Activated CD4-positive, alpha-beta T cell treated with anti-CD3 and anti-CD28 coated beads for 36 hours (primary cell): ENCODE results near the gene TMEM234. TPM values are rescaled to one million over a fixed set of nuclear protein-coding genes. Genes with fewer than 3 reads are reported as not detected.

Experiments used
- ATAC-seq: fragments of 200-7000 bp; cut with Tn5 transposase; one replicate; pipeline ENCODE4 v1.10.0; 2021; ENCODE audit warnings: mild to moderate bottlenecking, moderate library complexity
- CTCF ChIA-PET: fragments of 350-600 bp; sonication (Branson Sonifier 250); formaldehyde crosslinking; loops from one replicate; lab custom pipeline; 2021; ENCODE audit warnings: antibody characterized with exemption; lab: Charles Lee
- POLR2A ChIA-PET: fragments of 350-600 bp; sonication (Branson Sonifier 250); formaldehyde crosslinking; loops from one replicate; lab custom pipeline; 2021; ENCODE audit warnings: antibody characterized with exemption, inconsistent platforms; lab: Charles Lee
- DNase-seq: peaks from one replicate; pipeline ENCODE4 v3.0.0-alpha.2; 2020
- H3K27ac Mint-ChIP-seq: one replicate; pipeline ENCODE4 v1.8.0; 2021; ENCODE audit warnings: mixed read lengths
- H3K27me3 Mint-ChIP-seq: one replicate; pipeline ENCODE4 v1.8.0; 2021; ENCODE audit warnings: mixed read lengths
- H3K36me3 Mint-ChIP-seq: one replicate; pipeline ENCODE4 v1.8.0; 2021; ENCODE audit warnings: low read depth, mixed read lengths
- H3K4me1 Mint-ChIP-seq: one replicate; pipeline ENCODE4 v1.8.0; 2021; ENCODE audit warnings: mixed read lengths
- H3K4me3 Mint-ChIP-seq: one replicate; pipeline ENCODE4 v1.8.0; 2021; ENCODE audit warnings: mild to moderate bottlenecking, moderate library complexity, mixed read lengths
- H3K9me3 Mint-ChIP-seq: one replicate; pipeline ENCODE4 v1.8.0; 2021; ENCODE audit warnings: low read depth, mixed read lengths
- intact Hi-C, 2 experiments: fragments of 100-400 bp; cut with DNase I in 1 of 2; cut with micrococcal nuclease in 1 of 2; formaldehyde crosslinking; loops; one replicate each; pipeline versions ENCODE4 v1.14.2 to v1.15.1; 2022 to 2024; cut with DNase I, micrococcal nuclease
- total RNA-seq, 2 experiments: library from RNA; stranded (reverse); gene quantifications; one replicate each; pipeline ENCODE4 v1.2.3, GENCODE V29; 2021

Gene TMEM234
- total RNA-seq, 2 experiments from 2014 or later = 7.3 to 8.2 TPM

GRCh38 chr1:32250893-32251716 lies 29.0 kb upstream of the TMEM234 start, which contains the start of gene LCK:
Gene LCK (plus strand): TSS chr1:32251265. CDS start chr1:32274330, 23,065 bp downstream.
- H3K9me3 Mint-ChIP-seq = no peaks in the 10 kb centered on the region
- peaks cover 42% of the 10 kb centered on the region for H3K36me3 Mint-ChIP-seq
- peak within 1 kb of the TSS; percentile 100 for H3K27ac Mint-ChIP-seq
- peak within 1 kb of the TSS; percentile 91 for H3K4me3 Mint-ChIP-seq
- POLR2A ChIA-PET = interaction anchor here (0.5 to 3.4 kb wide), 10 partner anchors 9 to 318 kb away, joined by 3 to 14 read pairs (median 4); partner anchors contain the start of genes BSDC1 and HDAC1
- H3K27me3 Mint-ChIP-seq = no peaks in the 10 kb centered on the region
- CTCF ChIA-PET = interaction anchor here (1.0 to 5.9 kb wide), 8 partner anchors 7 to 143 kb away, joined by 3 to 45 read pairs (median 5); partner anchors contain the start of genes KPNA6 and TXLNA
- ATAC-seq (peak; percentile 27), DNase-seq (peak; percentile 88)
- H3K4me1 Mint-ChIP-seq = peaks cover 50% of the 10 kb centered on the region
- intact Hi-C loops = loop anchor here (1.0 to 10.0 kb wide), 9 partner anchors 22 to 374 kb away; partner anchors contain the start of genes BSDC1 (in 1 of the 2), EIF3I (in 1 of the 2), KHDRBS1 (in 1 of the 2) and MARCKSL1 (in 1 of the 2)

GRCh38 chr1:32249831-32250525 lies 27.8 kb upstream of the TMEM234 start:
- DNase-seq (peak; percentile 91), ATAC-seq (peak; percentile 68)
- peak overlapping the region; percentile 91 for H3K4me3 Mint-ChIP-seq
- H3K27ac Mint-ChIP-seq = peak overlapping the region; percentile 100
- H3K36me3 Mint-ChIP-seq = peaks cover 36% of the 10 kb centered on the region
- ChIA-PET CTCF (interaction anchor here (0.7 to 5.9 kb wide), 11 partner anchors 8 to 75 kb away, joined by 3 to 45 read pairs (median 8); partner anchors contain the start of gene TXLNA), POLR2A (interaction anchor here (0.6 to 3.4 kb wide), 7 partner anchors 8 to 222 kb away, joined by 3 to 14 read pairs (median 5); partner anchors contain the start of gene HDAC1)
- H3K4me1 Mint-ChIP-seq = peaks cover 50% of the 10 kb centered on the region
- H3K9me3 Mint-ChIP-seq = no peaks in the 10 kb centered on the region
- intact Hi-C loops = loop anchor here (1.0 to 10.0 kb wide), 11 partner anchors 9 to 375 kb away; partner anchors contain the start of genes BSDC1 (in 1 of the 2), EIF3I (in 1 of the 2), KHDRBS1 (in 1 of the 2) and TMEM234 (in 1 of the 2)
- H3K27me3 Mint-ChIP-seq = no peaks in the 10 kb centered on the region

- intact Hi-C loops = loop anchor here (1.0 to 5.0 kb wide), 4 partner anchors 26 to 74 kb away; partner anchors contain the start of genes EIF3I (in 1 of the 2) and TMEM234 (in 1 of the 2)
- H3K27me3 Mint-ChIP-seq = no peaks in the 10 kb centered on the region
- H3K27ac Mint-ChIP-seq = peak overlapping the region; percentile 100
- peaks cover 44% of the 10 kb centered on the region for H3K4me1 Mint-ChIP-seq
- H3K9me3 Mint-ChIP-seq = no peaks in the 10 kb centered on the region
- ATAC-seq (peak; percentile 11), DNase-seq (peak; percentile 91)
- ChIA-PET CTCF (interaction anchor here (0.6 to 5.9 kb wide), 29 partner anchors 9 to 273 kb away, joined by 3 to 45 read pairs (median 5); partner anchors contain the start of gene IQCC), POLR2A (interaction anchor here (0.5 to 1.5 kb wide), 5 partner anchors 11 to 89 kb away, joined by 3 to 9 read pairs (median 5); partner anchors contain the start of gene IQCC)
- H3K36me3 Mint-ChIP-seq = peaks cover 23% of the 10 kb centered on the region
- peak overlapping the region; percentile 33 for H3K4me3 Mint-ChIP-seq
These were observed 26.1 kb upstream of the TMEM234 start for GRCh38 chr1:32247983-32248889.

GRCh38 chr1:32247452-32247851 lies 25.3 kb upstream of the TMEM234 start:
- Mint-ChIP-seq H3K4me1 (peaks cover 43% of the 10 kb centered on the region), H3K36me3 (peaks cover 16% of the 10 kb centered on the region), H3K27ac (peak overlapping the region; percentile 92), H3K4me3 (no peak overlapping the region), H3K27me3 (no peaks in the 10 kb centered on the region), H3K9me3 (no peaks in the 10 kb centered on the region)
- DNase-seq = no peak
- ChIA-PET CTCF (interaction anchor here (1.1 to 5.9 kb wide), 11 partner anchors 8 to 147 kb away, joined by 3 to 45 read pairs (median 6); no protein-coding TSS in a partner anchor), POLR2A (no interaction called here)
- no peak for ATAC-seq
- intact Hi-C loops = loop anchor here in 1 of 2 experiments (5.0 kb wide), 1 partner anchor 75 kb away; no protein-coding TSS in a partner anchor

- Mint-ChIP-seq H3K4me1 (peaks cover 48% of the 10 kb centered on the region), H3K36me3 (peaks cover 10% of the 10 kb centered on the region), H3K4me3 (peak within 1 kb of the TSS; percentile 22), H3K9me3 (no peaks in the 10 kb centered on the region), H3K27me3 (no peaks in the 10 kb centered on the region), H3K27ac (peak within 1 kb of the TSS; percentile 92)
- ATAC-seq = no peak
- intact Hi-C loops = loop anchor here in 1 of 2 experiments (5.0 kb wide), 1 partner anchor 75 kb away; no protein-coding TSS in a partner anchor
- POLR2A ChIA-PET = interaction anchor here (0.7 kb wide), 2 partner anchors 9 to 148 kb away, joined by 3 to 6 read pairs; no protein-coding TSS in a partner anchor
- DNase-seq = no peak
- CTCF ChIA-PET = interaction anchor here (0.5 to 5.9 kb wide), 7 partner anchors 7 to 148 kb away, joined by 3 to 45 read pairs (median 4); no protein-coding TSS in a partner anchor
These were observed 24.7 kb upstream of the TMEM234 start, which contains the start of gene FAM167B for GRCh38 chr1:32246888-32247273. Gene FAM167B (plus strand): TSS chr1:32247222. CDS start chr1:32247422, 200 bp downstream.

- H3K4me3 Mint-ChIP-seq = no peak overlapping the region
- no peaks in the 10 kb centered on the region for H3K9me3 Mint-ChIP-seq
- CTCF ChIA-PET = interaction anchor here (0.6 to 5.1 kb wide), 8 partner anchors 7 to 454 kb away, joined by 3 to 38 read pairs (median 3); partner anchors contain the start of genes FAM167B and LCK
- no peak overlapping the region for H3K27ac Mint-ChIP-seq
- no peak for DNase-seq
- H3K36me3 Mint-ChIP-seq = no peaks in the 10 kb centered on the region
- no peaks in the 10 kb centered on the region for H3K27me3 Mint-ChIP-seq
- H3K4me1 Mint-ChIP-seq = peaks cover 30% of the 10 kb centered on the region
- intact Hi-C loops = no loop called here
- ATAC-seq = no peak
- POLR2A ChIA-PET = interaction anchor here (0.6 to 1.2 kb wide), 5 partner anchors 9 to 539 kb away, joined by 3 to 6 read pairs (median 3); partner anchors contain the start of gene LCK
These were observed 20.2 kb upstream of the TMEM234 start for GRCh38 chr1:32242341-32242851.

GRCh38 chr1:32241001-32241763 lies 19.0 kb upstream of the TMEM234 start:
- Mint-ChIP-seq H3K4me1 (peaks cover 24% of the 10 kb centered on the region), H3K27ac (peak overlapping the region; percentile 42), H3K36me3 (peaks cover under 1% of the 10 kb centered on the region), H3K27me3 (no peaks in the 10 kb centered on the region), H3K4me3 (peak overlapping the region; percentile 75), H3K9me3 (no peaks in the 10 kb centered on the region)
- POLR2A ChIA-PET = interaction anchor here (0.8 to 2.3 kb wide), 9 partner anchors 10 to 168 kb away, joined by 3 to 9 read pairs (median 4); partner anchors contain the start of genes BSDC1, HDAC1, LCK and MARCKSL1
- CTCF ChIA-PET = interaction anchor here (0.6 to 5.1 kb wide), 13 partner anchors 8 to 283 kb away, joined by 3 to 38 read pairs (median 5); partner anchors contain the start of genes BSDC1, FAM167B, LCK and MARCKSL1
- intact Hi-C loops = loop anchor here in 1 of 2 experiments (1.0 kb wide), 1 partner anchor 8 kb away; no protein-coding TSS in a partner anchor
- ATAC-seq (peak; percentile 68), DNase-seq (peak; percentile 66)

- DNase-seq (peak; percentile 74), ATAC-seq (peak; percentile 67)
- ChIA-PET CTCF (interaction anchor here (0.6 to 5.1 kb wide), 13 partner anchors 9 to 284 kb away, joined by 3 to 38 read pairs (median 5); partner anchors contain the start of genes BSDC1, FAM167B, LCK and MARCKSL1), POLR2A (interaction anchor here (0.8 to 2.3 kb wide), 9 partner anchors 11 to 167 kb away, joined by 3 to 9 read pairs (median 4); partner anchors contain the start of genes BSDC1, HDAC1, LCK and MARCKSL1)
- H3K36me3 Mint-ChIP-seq = peaks cover 2% of the 10 kb centered on the region
- no peaks in the 10 kb centered on the region for H3K27me3 Mint-ChIP-seq
- peak overlapping the region; percentile 75 for H3K4me3 Mint-ChIP-seq
- H3K4me1 Mint-ChIP-seq = peaks cover 19% of the 10 kb centered on the region
- no peaks in the 10 kb centered on the region for H3K9me3 Mint-ChIP-seq
- intact Hi-C loops = no loop called here
- H3K27ac Mint-ChIP-seq = peak overlapping the region; percentile 51
These were observed 18.2 kb upstream of the TMEM234 start for GRCh38 chr1:32240140-32240951.
